GM12878 (cell line): ENCODE results near the gene CHD1L. TPM values are rescaled to one million over a fixed set of nuclear protein-coding genes. Genes with fewer than 3 reads are reported as not detected.

Experiments used
- ATAC-seq: fragments of 200-7000 bp; cut with Tn5 transposase; 3 replicates; pipeline ENCODE4 v1.9.1; 2020; ENCODE audit warnings: mild to moderate bottlenecking, moderate library complexity
- BruUV-seq: library from RNA; stranded (reverse); fragments of 400-500 nt; replicated peaks from 2 replicates; lab custom pipeline; 2021; lab: Mats Ljungman, UMichigan
- CTCF ChIA-PET: fragments of 300-600 bp; sonication (Branson Sonifier 250); formaldehyde crosslinking; extraction: SDS; loops from one replicate; lab custom pipeline; 2021; ENCODE audit warnings: inconsistent platforms; lab: Yijun Ruan, JAX
- POLR2A ChIA-PET: fragments of 350-600 bp; formaldehyde crosslinking; extraction: SDS; loops from one replicate; lab custom pipeline; 2021; ENCODE audit warnings: inconsistent platforms; lab: Charles Lee
- RAD21 ChIA-PET: fragments of 300-600 bp; sonication (Branson Sonifier 250); formaldehyde crosslinking; loops from one replicate; lab custom pipeline; 2023; ENCODE audit warnings: antibody characterized with exemption; ENCODE audit not compliant: unreplicated experiment; lab: Charles Lee
- SMC1A ChIA-PET: fragments of 300-600 bp; sonication (Branson Sonifier 250); formaldehyde crosslinking; loops from one replicate; lab custom pipeline; 2023; ENCODE audit not compliant: unreplicated experiment, uncharacterized antibody; lab: Charles Lee
- DNase-seq: peaks from one replicate; pipeline ENCODE4 v3.0.0-alpha.2; 2011; ENCODE audit warnings: low read depth, low spot score
- FAIRE-seq: peaks from 3 replicates; lab custom pipeline; 2011; peaks lifted over from hg19 to GRCh38; lab: Jason Lieb, UNC
- H2AFZ ChIP-seq: 2 replicates; pipeline ENCODE4 v1.6.0; 2011; ENCODE audit warnings: low read depth, low read length, control low read depth; ENCODE audit not compliant: control insufficient read depth
- H3K27ac ChIP-seq: 2 replicates; pipeline ENCODE4 v1.5.1; 2011; ENCODE audit warnings: control low read depth; ENCODE audit not compliant: control insufficient read depth, insufficient read depth
- H3K27me3 ChIP-seq, 2 experiments: replicated peaks in 1 of 2; 2 replicates each; pipeline versions ENCODE4 v1.6.0 to v1.6.1; 2011; ENCODE audit warnings: low read length in 1 of 2; ENCODE audit not compliant: control insufficient read depth in 2 of 2, insufficient read depth in 2 of 2
- H3K36me3 ChIP-seq, 2 experiments: 2 replicates each; pipeline ENCODE4 v1.5.1; 2011; ENCODE audit warnings: low read length in 1 of 2; ENCODE audit not compliant: control insufficient read depth in 2 of 2, insufficient read depth in 2 of 2
- H3K4me1 ChIP-seq: 2 replicates; pipeline ENCODE4 v1.6.1; 2011; ENCODE audit warnings: mild to moderate bottlenecking, low read length, moderate library complexity, mixed read lengths; ENCODE audit not compliant: control insufficient read depth, insufficient read depth
- H3K4me2 ChIP-seq: 2 replicates; pipeline ENCODE4 v1.6.0; 2011; ENCODE audit warnings: control low read depth; ENCODE audit not compliant: control insufficient read depth, insufficient read depth
- H3K4me3 ChIP-seq: fragments of 200-600 bp; sonication (generic); 2 replicates; pipeline ENCODE4 v1.5.1; 2016
- H3K79me2 ChIP-seq: 2 replicates; pipeline ENCODE4 v1.6.0; 2011; ENCODE audit warnings: low read length; ENCODE audit not compliant: control insufficient read depth, insufficient read depth
- H3K9ac ChIP-seq: 2 replicates; pipeline ENCODE4 v1.8.0; 2011; ENCODE audit warnings: low read length, control low read depth, mixed read lengths; ENCODE audit not compliant: control insufficient read depth, insufficient read depth
- H3K9me3 ChIP-seq: replicated peaks from 3 replicates; pipeline ENCODE4 v1.5.1; 2011; ENCODE audit warnings: mild to moderate bottlenecking, low read length; ENCODE audit not compliant: control insufficient read depth, insufficient read depth
- H4K20me1 ChIP-seq: 2 replicates; pipeline ENCODE4 v1.6.0; 2011; ENCODE audit not compliant: control insufficient read depth, insufficient read depth
- BHLHE40 ChIP-seq, 2 experiments: fragments of 450-650 bp in 1 of 2; IDR thresholded peaks; 2 replicates each; pipeline ENCODE4 v1.6.1; 2011 to 2017; ENCODE audit warnings: low read depth in 2 of 2, borderline replicate concordance in 1 of 2, improper control_type of control experiment in 1 of 2, low read length in 1 of 2, mild to moderate bottlenecking in 1 of 2
- CHD1 ChIP-seq: IDR thresholded peaks from 2 replicates; pipeline ENCODE4 v1.6.1; 2012; ENCODE audit warnings: low read depth, low read length, improper control_type of control experiment
- CUX1 ChIP-seq: IDR thresholded peaks from 2 replicates; pipeline ENCODE4 v1.6.1; 2012; ENCODE audit warnings: improper control_type of control experiment, low read depth, low read length; ENCODE audit not compliant: insufficient replicate concordance
- ETV6 ChIP-seq, 2 experiments: fragments of 450-650 bp in 1 of 2; IDR thresholded peaks in 1 of 2; conservative IDR thresholded peaks in 1 of 2; 2 replicates each; pipeline ENCODE4 v1.6.1; 2014; ENCODE audit warnings: antibody characterized with exemption in 1 of 2, borderline replicate concordance in 1 of 2, low read depth in 1 of 2, mild to moderate bottlenecking in 1 of 2, moderate library complexity in 1 of 2
- MEF2A ChIP-seq: IDR thresholded peaks from 2 replicates; pipeline ENCODE4 v1.6.1; 2011; ENCODE audit warnings: low read depth, mild to moderate bottlenecking, low read length, moderate library complexity; ENCODE audit not compliant: insufficient read depth
- MTA2 ChIP-seq: fragments of 450-650 bp; IDR thresholded peaks from 2 replicates; pipeline ENCODE4 v1.6.1; 2016; ENCODE audit warnings: low read depth, mild to moderate bottlenecking, moderate library complexity
- RAD21 ChIP-seq: IDR thresholded peaks from 2 replicates; pipeline ENCODE4 v1.6.1; 2011; ENCODE audit warnings: mild to moderate bottlenecking, low read depth, low read length, moderate library complexity; ENCODE audit not compliant: insufficient read depth
- RUNX3 ChIP-seq: IDR thresholded peaks from 2 replicates; pipeline ENCODE4 v1.6.1; 2012; ENCODE audit warnings: low read length, inconsistent platforms
- SIX5 ChIP-seq: IDR thresholded peaks from 2 replicates; pipeline ENCODE4 v1.6.1; 2011; ENCODE audit warnings: mild to moderate bottlenecking, low read depth, low read length, moderate library complexity; ENCODE audit not compliant: severe bottlenecking
- SMAD5 ChIP-seq: IDR thresholded peaks from 2 replicates; pipeline ENCODE4 v1.6.1; 2016; ENCODE audit warnings: antibody characterized with exemption, low read depth
- TARDBP ChIP-seq: IDR thresholded peaks from 2 replicates; pipeline ENCODE4 v1.6.1; 2016; ENCODE audit warnings: borderline replicate concordance
- TCF12 ChIP-seq: IDR thresholded peaks from 2 replicates; pipeline ENCODE4 v1.6.1; 2011; ENCODE audit warnings: low read depth, mild to moderate bottlenecking, low read length
- ZSCAN29 ChIP-seq: fragments of 450-650 bp; IDR thresholded peaks from 2 replicates; pipeline ENCODE4 v1.6.1; 2017; ENCODE audit warnings: mild to moderate bottlenecking, moderate library complexity
- in situ Hi-C: fragments of 300-500 bp; cut with MboI; formaldehyde crosslinking; loops from 9 replicates; pipeline ENCODE4 v1.14.3; 2018; ENCODE audit warnings: mixed read lengths
- intact Hi-C: fragments of 100-400 bp; cut with micrococcal nuclease; formaldehyde crosslinking; loops from one replicate; pipeline ENCODE4 v1.14.2; 2022; ENCODE audit not compliant: unreplicated experiment
- polyA plus RNA-seq, 11 experiments: library from polyadenylated mRNA; depleted of rRNA in 4 of 11; unstranded in 6 of 11; stranded (reverse) in 5 of 11; fragments of >200 nt; fragmentation: Nextera tagmentation in 4 of 11; fragmentation: Illumina TruSeq in 1 of 11; extraction: Ambion mirVana in 4 of 11; extraction: Trizol in 1 of 11; gene quantifications; 1 replicate in 1 of 11; 2 replicates in 10 of 11; pipeline versions ENCODE4 v1.2.1 to v1.2.3, GENCODE V29; 2011 to 2016; ENCODE audit warnings: inconsistent platforms in 2 of 11, missing spikeins in 2 of 11, low read depth in 1 of 11
- total RNA-seq, 4 experiments: library from RNA; depleted of rRNA in 3 of 4; stranded (reverse); fragments of >200 nt in 3 of 4; fragmentation: Illumina TruSeq in 1 of 4; extraction: Trizol in 1 of 4; gene quantifications; 2 replicates each; pipeline versions ENCODE4 v1.2.1 to v1.2.3, GENCODE V29; 2013 to 2021
- TF ChIP-seq, protein P1 (sequence below): fragments of 450-650 bp; formaldehyde crosslinking; IDR thresholded peaks from 2 replicates; pipeline ENCODE4 v1.5.0; 2022; ENCODE audit warnings: mild to moderate bottlenecking, missing genetic modification characterization
- TF ChIP-seq, protein P2 (sequence below): IDR thresholded peaks from 2 replicates; pipeline ENCODE4 v1.6.1; 2011; ENCODE audit warnings: low read depth, low read length, improper control_type of control experiment, borderline replicate concordance

The CHD1L gene
- total and polyA plus RNA-seq, 10 of the 15 experiments (the other 5 are each of a cell fraction or from before 2014, with no cell fraction given) = 21.2 to 54.2 (median 44.5) TPM

- TF ChIP-seq ETV6 (conservative IDR thresholded peaks at IDR 0.05 in 1 of 2, IDR thresholded peaks at IDR 0.05 in 1 of 2; ENCODE audit: borderline replicate concordance in 1 of 2, low read depth in 1 of 2) = no peak
- TF ChIP-seq, protein P1, sequence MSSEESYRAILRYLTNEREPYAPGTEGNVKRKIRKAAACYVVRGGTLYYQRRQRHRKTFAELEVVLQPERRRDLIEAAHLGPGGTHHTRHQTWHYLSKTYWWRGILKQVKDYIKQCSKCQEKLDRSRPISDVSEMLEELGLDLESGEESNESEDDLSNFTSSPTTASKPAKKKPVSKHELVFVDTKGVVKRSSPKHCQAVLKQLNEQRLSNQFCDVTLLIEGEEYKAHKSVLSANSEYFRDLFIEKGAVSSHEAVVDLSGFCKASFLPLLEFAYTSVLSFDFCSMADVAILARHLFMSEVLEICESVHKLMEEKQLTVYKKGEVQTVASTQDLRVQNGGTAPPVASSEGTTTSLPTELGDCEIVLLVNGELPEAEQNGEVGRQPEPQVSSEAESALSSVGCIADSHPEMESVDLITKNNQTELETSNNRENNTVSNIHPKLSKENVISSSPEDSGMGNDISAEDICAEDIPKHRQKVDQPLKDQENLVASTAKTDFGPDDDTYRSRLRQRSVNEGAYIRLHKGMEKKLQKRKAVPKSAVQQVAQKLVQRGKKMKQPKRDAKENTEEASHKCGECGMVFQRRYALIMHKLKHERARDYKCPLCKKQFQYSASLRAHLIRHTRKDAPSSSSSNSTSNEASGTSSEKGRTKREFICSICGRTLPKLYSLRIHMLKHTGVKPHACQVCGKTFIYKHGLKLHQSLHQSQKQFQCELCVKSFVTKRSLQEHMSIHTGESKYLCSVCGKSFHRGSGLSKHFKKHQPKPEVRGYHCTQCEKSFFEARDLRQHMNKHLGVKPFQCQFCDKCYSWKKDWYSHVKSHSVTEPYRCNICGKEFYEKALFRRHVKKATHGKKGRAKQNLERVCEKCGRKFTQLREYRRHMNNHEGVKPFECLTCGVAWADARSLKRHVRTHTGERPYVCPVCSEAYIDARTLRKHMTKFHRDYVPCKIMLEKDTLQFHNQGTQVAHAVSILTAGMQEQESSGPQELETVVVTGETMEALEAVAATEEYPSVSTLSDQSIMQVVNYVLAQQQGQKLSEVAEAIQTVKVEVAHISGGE = no peak
- no peak for TF ChIP-seq SIX5
Measured at GRCh38 chr1:147211577-147211976, 30.9 kb upstream of the CHD1L start (continued).

- in situ Hi-C loops = no loop called here
- no peaks in the 10 kb centered on the region for H4K20me1 ChIP-seq
- no peaks in the 10 kb centered on the region for H3K27me3 ChIP-seq
- no peaks in the 10 kb centered on the region for H3K4me1 ChIP-seq
- DNase-seq (no peak), ATAC-seq (no peak), FAIRE-seq (no peak)
- no peak overlapping the region for H2AFZ ChIP-seq
- ChIA-PET RAD21 (no interaction called here), SMC1A (no interaction called here), CTCF (no interaction called here), POLR2A (no interaction called here)
- BruUV-seq = no TSS peak
- no peak overlapping the region for H3K4me2 ChIP-seq
- no peaks in the 10 kb centered on the region for H3K36me3 ChIP-seq
- H3K79me2 ChIP-seq = no peaks in the 10 kb centered on the region
- intact Hi-C loops = no loop called here
- no peak overlapping the region for H3K27ac ChIP-seq
- H3K4me3 ChIP-seq = no peak overlapping the region
- H3K9me3 ChIP-seq = no peaks in the 10 kb centered on the region
- H3K9ac ChIP-seq = no peak overlapping the region
- no peak for TF ChIP-seq MEF2A
- no peak for TF ChIP-seq RAD21
- no peak for TF ChIP-seq RUNX3
- TF ChIP-seq MTA2 = no peak
- no peak for TF ChIP-seq SMAD5
- TF ChIP-seq BHLHE40 (IDR thresholded peaks at IDR 0.05; ENCODE audit: borderline replicate concordance in 1 of 2, low read depth in 2 of 2, low read length in 1 of 2) = no peak
- TF ChIP-seq CUX1 = no peak
- no peak for TF ChIP-seq ZSCAN29
- TF ChIP-seq TCF12 = no peak
- TF ChIP-seq, protein P2, sequence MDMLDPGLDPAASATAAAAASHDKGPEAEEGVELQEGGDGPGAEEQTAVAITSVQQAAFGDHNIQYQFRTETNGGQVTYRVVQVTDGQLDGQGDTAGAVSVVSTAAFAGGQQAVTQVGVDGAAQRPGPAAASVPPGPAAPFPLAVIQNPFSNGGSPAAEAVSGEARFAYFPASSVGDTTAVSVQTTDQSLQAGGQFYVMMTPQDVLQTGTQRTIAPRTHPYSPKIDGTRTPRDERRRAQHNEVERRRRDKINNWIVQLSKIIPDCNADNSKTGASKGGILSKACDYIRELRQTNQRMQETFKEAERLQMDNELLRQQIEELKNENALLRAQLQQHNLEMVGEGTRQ = no peak
- no peak for TF ChIP-seq TARDBP
- TF ChIP-seq CHD1 = no peak
Measured at GRCh38 chr1:147213271-147213670, 29.2 kb upstream of the CHD1L start.
